GM12872 (cell line): ENCODE results near the gene ERP44.

Experiments used
- TF ChIP-seq, protein P1 (sequence below): IDR thresholded peaks from 3 replicates; pipeline ENCODE4 v1.5.1; 2011; ENCODE audit warnings: low read depth, mild to moderate bottlenecking, low read length, moderate library complexity; ENCODE audit not compliant: insufficient read depth

Gene ERP44

DNA sequence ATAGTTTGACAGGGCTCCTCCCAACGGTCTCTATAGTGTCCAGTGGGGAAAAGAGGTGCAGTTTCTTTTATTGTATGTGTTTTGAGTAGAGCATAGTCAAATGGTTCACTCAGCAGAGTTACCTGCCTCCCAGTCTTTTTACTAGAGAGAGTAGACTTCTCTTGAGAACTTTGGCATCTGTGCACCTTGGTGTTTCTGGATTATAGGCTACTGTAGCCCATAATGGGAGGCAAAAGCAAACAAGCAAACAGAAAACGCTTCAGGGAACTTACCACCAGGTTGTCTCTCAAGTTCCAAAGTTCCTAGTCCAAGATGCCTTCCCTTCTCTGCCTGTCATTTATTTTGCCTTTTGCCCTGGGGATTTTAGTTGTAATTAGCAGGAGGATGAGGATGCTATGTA is 26.4 kb upstream of the ERP44 start:
- TF ChIP-seq, protein P1, sequence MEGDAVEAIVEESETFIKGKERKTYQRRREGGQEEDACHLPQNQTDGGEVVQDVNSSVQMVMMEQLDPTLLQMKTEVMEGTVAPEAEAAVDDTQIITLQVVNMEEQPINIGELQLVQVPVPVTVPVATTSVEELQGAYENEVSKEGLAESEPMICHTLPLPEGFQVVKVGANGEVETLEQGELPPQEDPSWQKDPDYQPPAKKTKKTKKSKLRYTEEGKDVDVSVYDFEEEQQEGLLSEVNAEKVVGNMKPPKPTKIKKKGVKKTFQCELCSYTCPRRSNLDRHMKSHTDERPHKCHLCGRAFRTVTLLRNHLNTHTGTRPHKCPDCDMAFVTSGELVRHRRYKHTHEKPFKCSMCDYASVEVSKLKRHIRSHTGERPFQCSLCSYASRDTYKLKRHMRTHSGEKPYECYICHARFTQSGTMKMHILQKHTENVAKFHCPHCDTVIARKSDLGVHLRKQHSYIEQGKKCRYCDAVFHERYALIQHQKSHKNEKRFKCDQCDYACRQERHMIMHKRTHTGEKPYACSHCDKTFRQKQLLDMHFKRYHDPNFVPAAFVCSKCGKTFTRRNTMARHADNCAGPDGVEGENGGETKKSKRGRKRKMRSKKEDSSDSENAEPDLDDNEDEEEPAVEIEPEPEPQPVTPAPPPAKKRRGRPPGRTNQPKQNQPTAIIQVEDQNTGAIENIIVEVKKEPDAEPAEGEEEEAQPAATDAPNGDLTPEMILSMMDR = no peak

DNA sequence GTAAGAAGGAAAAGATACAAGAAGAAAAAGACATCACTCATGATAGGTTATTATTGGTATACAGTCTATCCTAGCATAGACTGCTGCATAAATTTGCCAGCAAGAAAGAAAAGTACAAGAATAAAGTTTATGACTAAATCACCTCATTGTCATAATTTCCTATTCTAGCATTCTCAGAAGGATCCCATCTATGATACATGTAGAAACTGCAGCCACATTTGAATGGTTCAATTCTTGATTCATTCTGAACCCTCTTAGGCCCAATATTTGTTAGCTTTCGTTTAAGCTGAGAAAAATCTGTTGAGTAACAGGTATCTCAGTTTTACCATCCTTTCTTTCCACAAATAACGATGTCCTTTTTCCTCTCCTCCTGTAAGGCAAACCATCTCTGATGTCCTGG is 21.5 kb upstream of the ERP44 start:
- TF ChIP-seq, protein P1 = no peak

DNA sequence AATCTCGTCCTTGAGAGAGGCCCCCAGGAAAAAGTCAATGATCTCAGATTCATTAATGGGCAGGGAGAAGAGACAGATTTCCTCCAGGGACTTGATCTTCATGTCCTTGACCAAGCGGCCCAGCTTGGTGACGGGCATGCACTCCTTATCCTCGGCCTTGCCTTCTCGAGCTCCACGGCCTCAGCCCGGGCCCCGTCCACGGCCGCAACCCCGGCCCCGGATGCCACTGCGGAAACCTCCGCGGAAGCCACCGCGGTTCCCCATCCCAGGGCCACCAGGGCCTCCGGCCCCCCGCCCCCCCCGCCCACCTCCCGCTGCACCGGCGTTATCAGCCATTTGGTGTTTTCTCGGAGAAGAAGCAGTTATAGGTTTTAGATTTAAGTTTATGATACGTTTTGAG is 18.5 kb upstream of the ERP44 start:
- TF ChIP-seq, protein P1 = no peak

DNA sequence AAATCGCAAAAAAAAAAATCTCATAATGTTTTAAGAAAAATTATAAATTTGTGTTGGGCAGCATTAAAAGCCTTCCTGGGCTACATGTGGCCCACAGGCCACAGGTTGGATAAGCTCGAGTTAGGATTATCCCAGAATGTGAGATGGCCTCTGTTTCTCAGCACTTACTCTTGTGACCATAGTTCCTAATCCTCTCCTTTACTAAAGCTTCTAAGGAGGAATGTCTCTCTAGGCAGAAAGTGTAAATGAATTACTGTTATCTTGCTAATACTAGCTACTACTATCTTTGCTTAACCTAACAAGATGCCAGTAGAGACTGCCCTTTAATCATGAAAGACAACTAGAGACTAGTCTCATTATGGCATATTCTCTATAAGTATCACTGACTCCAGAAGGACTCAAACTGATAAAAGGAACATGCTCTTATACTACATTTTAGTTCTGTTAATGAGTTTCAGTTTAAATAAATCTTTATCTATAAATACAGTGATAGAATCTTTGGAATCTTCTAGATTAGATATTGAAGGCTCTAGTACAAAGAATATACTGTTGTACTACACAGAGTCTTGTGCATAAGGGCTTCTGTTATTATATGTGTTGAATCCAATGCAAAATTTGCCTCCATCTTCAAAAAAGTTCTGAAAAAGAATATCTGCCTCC is 14.0 kb upstream of the ERP44 start:
- TF ChIP-seq, protein P1 = no peak

DNA sequence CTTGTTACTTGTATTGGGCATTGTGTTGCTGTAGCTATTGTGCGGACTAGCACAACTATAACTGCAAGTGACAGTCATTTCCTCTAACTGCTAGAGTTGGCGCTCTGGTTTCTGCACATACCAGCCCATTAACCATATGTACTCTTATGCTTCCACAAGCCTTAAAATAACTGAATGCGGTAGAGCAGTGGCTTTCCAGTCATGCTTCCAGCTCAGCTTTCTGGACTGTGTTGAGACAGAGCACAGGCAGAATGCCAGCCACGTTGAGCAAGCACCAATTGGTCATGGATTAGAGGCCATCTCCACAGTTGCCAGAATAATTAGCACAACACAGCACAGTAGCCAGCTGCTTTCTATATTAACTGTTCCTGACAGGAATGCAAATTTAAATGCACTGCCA is 12.4 kb upstream of the ERP44 start:
- TF ChIP-seq, protein P1 = no peak

DNA sequence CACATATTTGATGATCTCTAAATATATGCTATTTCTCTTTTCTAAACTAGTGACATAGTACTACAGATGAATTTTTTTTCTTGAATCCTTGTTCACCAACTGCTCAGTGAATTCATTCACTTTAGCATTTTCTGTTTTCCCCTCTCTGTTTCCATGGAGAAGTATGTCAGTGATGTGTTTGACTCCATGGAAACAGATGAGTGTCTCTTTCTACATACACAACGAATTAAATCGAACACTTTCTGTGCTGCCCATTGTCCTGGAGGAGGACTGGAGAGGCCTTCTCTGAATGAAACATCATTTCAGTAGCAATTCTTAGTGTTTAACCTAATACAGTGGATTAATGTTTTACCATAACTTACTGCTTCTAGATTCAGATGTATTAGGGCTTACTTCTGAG is 9.8 kb upstream of the ERP44 start:
- TF ChIP-seq, protein P1 = no peak

DNA sequence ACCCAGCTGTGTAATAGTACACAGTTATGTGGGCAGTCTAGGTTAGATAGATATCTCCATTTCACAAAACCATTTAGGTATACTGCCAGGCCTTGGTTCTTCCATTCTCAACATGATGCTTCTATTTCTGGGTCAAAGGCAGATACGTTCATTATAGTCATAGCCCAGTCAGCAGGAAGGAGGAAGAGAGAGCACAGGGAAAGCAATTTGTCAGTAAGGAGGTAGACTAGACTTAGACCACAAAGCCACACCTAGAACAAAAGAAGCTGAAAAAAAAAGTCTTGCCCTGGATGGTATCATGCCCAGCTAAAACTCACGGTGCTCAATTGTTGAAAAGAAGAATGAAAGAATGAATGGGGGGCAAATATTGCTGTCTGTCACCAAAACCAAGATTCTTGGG is 7.8 kb upstream of the ERP44 start:
- TF ChIP-seq, protein P1 = no peak
